Loucy (cell line): ENCODE measurements around the gene SLC19A1.

Experiments
- H2AFZ ChIP-seq: fragments of 200-600 bp; sonication (generic); 2 replicates; pipeline ENCODE4 v1.6.0; 2016; ENCODE audit warnings: antibody characterized with exemption, mild to moderate bottlenecking, low read length, moderate library complexity
- H3F3A ChIP-seq: fragments of 200-600 bp; 2 replicates; pipeline ENCODE4 v1.6.0; 2016; ENCODE audit warnings: antibody characterized with exemption, low read depth, mild to moderate bottlenecking
- H3K27me3 ChIP-seq: fragments of 200-600 bp; sonication (generic); 2 replicates; pipeline ENCODE4 v1.6.1; 2014; ENCODE audit warnings: low read length, mild to moderate bottlenecking; ENCODE audit not compliant: insufficient read depth, poor library complexity, severe bottlenecking
- H3K36me3 ChIP-seq: fragments of 200-600 bp; sonication (generic); 2 replicates; pipeline ENCODE4 v1.6.1; 2016; ENCODE audit warnings: low read length; ENCODE audit not compliant: insufficient read depth
- H3K4me1 ChIP-seq: fragments of 200-600 bp; sonication (generic); 2 replicates; pipeline ENCODE4 v1.5.1; 2014; ENCODE audit warnings: low read length, mild to moderate bottlenecking; ENCODE audit not compliant: insufficient read depth, poor library complexity, severe bottlenecking
- H3K4me2 ChIP-seq: fragments of 200-600 bp; sonication (generic); 2 replicates; pipeline ENCODE4 v1.6.0; 2014; ENCODE audit warnings: antibody characterized with exemption, low read length, low read depth, mild to moderate bottlenecking; ENCODE audit not compliant: poor library complexity, severe bottlenecking
- H3K4me3 ChIP-seq: fragments of 200-600 bp; sonication (generic); 2 replicates; pipeline ENCODE4 v1.5.1; 2014; ENCODE audit warnings: low read length, mild to moderate bottlenecking, mixed read lengths; ENCODE audit not compliant: poor library complexity, severe bottlenecking
- H3K79me2 ChIP-seq: fragments of 200-600 bp; sonication (generic); 2 replicates; pipeline ENCODE4 v1.6.1; 2014; ENCODE audit warnings: low read length; ENCODE audit not compliant: insufficient read depth
- H3K9ac ChIP-seq: fragments of 200-600 bp; sonication (generic); 2 replicates; pipeline ENCODE4 v1.6.0; 2014; ENCODE audit warnings: mild to moderate bottlenecking, low read depth, low read length, moderate library complexity; ENCODE audit not compliant: poor library complexity, severe bottlenecking
- H3K9me2 ChIP-seq: fragments of 200-600 bp; sonication (generic); replicated peaks from 2 replicates; pipeline ENCODE4 v1.6.1; 2016; ENCODE audit warnings: low read depth, low read length, mixed read lengths
- H3K9me3 ChIP-seq: fragments of 200-600 bp; sonication (generic); 2 replicates; pipeline ENCODE4 v1.6.1; 2014; ENCODE audit warnings: mild to moderate bottlenecking, antibody characterized with exemption, low read length, low read depth; ENCODE audit not compliant: insufficient read depth
- H4K20me1 ChIP-seq: fragments of 200-600 bp; sonication (generic); 2 replicates; pipeline ENCODE4 v1.6.0; 2014; ENCODE audit warnings: antibody characterized with exemption, low read length, mild to moderate bottlenecking; ENCODE audit not compliant: insufficient read depth, poor library complexity, severe bottlenecking
- EZH2phosphoT487 ChIP-seq: fragments of 200-600 bp; IDR thresholded peaks from 2 replicates; pipeline ENCODE4 v1.6.1; 2018; ENCODE audit warnings: antibody characterized with exemption, mild to moderate bottlenecking, moderate library complexity, borderline replicate concordance
- TF ChIP-seq, protein P1 (sequence below): fragments of 200-600 bp; sonication (generic); conservative IDR thresholded peaks from 2 replicates; pipeline ENCODE4 v1.5.1; 2014; ENCODE audit warnings: mild to moderate bottlenecking, antibody characterized with exemption, low read length

The SLC19A1 gene

DNA sequence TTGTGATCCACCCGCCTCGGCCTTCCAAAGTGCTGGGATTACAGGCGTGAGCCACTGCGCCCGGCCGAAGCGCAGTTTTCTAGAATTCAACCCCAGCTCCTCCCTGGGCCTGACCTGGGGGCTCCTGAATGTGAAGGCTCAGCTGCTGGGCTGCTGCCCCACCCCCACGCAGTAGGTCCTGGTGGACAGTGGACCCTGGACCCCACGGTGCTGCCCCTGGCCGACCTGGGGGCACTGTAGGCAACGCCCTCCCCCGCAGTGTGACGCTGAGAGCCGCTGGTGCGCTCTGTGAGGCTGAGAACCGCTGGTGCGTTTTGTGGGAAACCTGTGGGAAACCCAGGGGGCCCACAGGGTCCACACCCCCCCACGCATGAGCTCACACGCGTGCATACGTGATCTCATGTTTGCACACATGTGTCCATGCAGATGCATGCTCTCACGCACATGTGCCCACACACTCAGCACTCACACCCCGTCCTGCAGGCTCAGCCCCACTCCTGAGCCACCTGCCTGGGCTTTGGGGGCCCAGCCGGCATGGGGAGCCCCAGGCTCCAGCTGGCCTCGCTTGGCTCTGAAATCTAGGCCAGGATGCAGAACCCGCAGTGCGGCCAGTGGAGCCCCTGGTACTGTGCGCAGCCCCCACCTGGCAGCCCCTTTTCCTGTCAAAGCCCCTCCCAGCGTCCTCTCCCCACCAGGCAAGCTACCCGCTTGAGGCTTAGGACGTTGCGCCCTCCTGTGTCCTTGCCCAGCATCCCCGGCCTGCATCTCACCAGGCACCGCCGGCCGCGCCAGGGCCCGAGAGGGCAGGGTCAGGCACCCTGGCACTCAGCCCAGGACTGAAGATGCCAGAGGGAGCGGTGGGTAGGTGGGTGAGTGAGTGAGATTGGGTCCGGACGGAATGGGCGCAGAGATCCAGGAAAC lies 69.5 kb downstream of the SLC19A1 start:
- Histone ChIP-seq H3K4me1 (no peaks in the 10 kb centered on the region), H2AFZ (no peak overlapping the region), H3K4me3 (no peak overlapping the region), H3F3A (no peaks in the 10 kb centered on the region), H3K9me2 (no peaks in the 10 kb centered on the region), H3K27me3 (no peaks in the 10 kb centered on the region), H3K4me2 (no peak overlapping the region), H3K9me3 (no peaks in the 10 kb centered on the region), H3K79me2 (no peaks in the 10 kb centered on the region), H3K9ac (no peak overlapping the region), H3K36me3 (no peaks in the 10 kb centered on the region), H4K20me1 (no peaks in the 10 kb centered on the region)
- no peak for TF ChIP-seq EZH2phosphoT487
- TF ChIP-seq, protein P1, sequence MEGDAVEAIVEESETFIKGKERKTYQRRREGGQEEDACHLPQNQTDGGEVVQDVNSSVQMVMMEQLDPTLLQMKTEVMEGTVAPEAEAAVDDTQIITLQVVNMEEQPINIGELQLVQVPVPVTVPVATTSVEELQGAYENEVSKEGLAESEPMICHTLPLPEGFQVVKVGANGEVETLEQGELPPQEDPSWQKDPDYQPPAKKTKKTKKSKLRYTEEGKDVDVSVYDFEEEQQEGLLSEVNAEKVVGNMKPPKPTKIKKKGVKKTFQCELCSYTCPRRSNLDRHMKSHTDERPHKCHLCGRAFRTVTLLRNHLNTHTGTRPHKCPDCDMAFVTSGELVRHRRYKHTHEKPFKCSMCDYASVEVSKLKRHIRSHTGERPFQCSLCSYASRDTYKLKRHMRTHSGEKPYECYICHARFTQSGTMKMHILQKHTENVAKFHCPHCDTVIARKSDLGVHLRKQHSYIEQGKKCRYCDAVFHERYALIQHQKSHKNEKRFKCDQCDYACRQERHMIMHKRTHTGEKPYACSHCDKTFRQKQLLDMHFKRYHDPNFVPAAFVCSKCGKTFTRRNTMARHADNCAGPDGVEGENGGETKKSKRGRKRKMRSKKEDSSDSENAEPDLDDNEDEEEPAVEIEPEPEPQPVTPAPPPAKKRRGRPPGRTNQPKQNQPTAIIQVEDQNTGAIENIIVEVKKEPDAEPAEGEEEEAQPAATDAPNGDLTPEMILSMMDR, result no peak

DNA sequence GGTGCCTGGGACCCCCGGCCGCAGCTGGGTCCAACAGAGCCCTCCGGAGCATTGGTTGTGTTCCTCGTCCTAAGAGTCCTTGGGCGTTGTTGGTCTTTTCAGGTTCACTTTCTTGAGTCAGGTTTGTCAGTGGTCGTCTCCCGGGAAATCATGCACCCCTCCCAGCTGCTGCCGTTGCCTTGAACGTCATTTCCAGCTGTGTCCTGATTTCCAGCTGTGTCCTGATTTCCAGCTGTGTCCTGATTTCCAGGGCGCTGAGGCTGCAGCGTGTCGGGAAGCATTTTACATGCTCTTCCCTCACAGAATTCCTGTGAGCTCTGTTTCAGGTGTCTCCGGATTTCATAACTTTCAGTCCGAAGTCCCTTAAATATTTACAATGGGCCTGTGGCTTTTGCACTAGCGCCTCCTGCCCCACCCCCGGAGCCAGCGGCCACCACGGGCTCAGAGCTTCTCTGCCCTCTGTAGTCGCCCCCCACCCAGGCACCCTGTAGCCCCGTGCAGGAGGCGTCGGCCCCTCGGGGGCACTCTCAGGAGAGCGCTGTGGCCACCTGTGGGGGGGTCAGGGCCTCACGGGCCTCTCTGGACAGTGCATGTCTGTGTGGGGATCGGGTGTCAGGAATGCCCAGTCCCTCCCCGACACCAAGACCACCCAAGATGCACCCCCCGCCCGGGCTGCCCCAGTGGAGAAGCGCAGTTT lies 70.6 kb downstream of the SLC19A1 start:
- TF ChIP-seq EZH2phosphoT487, result no peak
- TF ChIP-seq, protein P1, result no peak
- Histone ChIP-seq H4K20me1 (no peaks in the 10 kb centered on the region), H3K4me1 (no peaks in the 10 kb centered on the region), H3K27me3 (no peaks in the 10 kb centered on the region), H3K9ac (no peak overlapping the region), H3K9me3 (no peaks in the 10 kb centered on the region), H3K4me3 (no peak overlapping the region), H3K36me3 (no peaks in the 10 kb centered on the region), H3K9me2 (no peaks in the 10 kb centered on the region), H3K4me2 (no peak overlapping the region), H3K79me2 (no peaks in the 10 kb centered on the region), H3F3A (no peaks in the 10 kb centered on the region), H2AFZ (no peak overlapping the region)

DNA sequence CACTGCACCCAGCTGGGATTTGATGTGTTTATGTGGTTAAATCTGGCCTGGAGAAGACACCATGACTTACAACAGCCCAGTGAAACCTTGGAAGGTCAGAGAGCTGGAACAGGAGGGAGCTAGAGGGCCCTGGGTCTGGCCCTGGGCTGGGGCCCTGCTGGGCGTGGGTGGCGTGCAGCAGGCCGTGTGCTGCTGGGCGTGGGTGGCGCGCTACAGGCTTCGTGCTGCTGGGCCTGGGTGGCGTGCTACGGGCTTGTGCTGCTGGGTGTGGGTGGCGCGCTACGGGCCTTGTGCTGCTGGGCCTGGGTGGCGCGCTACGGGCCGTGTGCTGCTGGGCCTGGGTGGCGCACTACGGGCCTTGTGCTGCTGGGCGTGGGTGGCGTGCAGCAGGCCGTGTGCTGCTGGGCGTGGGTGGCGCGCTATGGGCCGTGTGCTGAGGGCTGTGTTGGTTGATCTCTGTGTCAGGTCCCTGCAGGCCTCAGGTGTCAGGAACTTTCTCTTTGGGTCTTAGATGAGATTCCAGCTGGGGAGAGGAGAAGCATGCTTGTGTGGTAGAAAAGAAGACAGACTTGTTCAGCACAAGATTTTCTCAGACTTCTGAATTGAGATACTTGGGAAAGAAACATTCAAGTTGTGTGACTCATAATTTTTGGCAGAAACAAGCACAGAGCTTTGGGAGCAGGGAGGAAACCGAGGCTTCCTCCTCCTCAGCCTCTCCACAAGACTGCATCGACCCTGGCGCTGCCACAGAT lies 71.3 kb downstream of the SLC19A1 start:
- Histone ChIP-seq H3K79me2 (no peaks in the 10 kb centered on the region), H3K36me3 (no peaks in the 10 kb centered on the region), H3K4me3 (no peak overlapping the region), H3K9me2 (no peaks in the 10 kb centered on the region), H3K27me3 (no peaks in the 10 kb centered on the region), H3K4me1 (no peaks in the 10 kb centered on the region), H3K9ac (no peak overlapping the region), H3K9me3 (no peaks in the 10 kb centered on the region), H3F3A (no peaks in the 10 kb centered on the region), H4K20me1 (no peaks in the 10 kb centered on the region), H3K4me2 (no peak overlapping the region), H2AFZ (no peak overlapping the region)
- no peak for TF ChIP-seq EZH2phosphoT487
- TF ChIP-seq, protein P1, result no peak
